ENCODE measurements around the gene ABHD10.

DNA sequence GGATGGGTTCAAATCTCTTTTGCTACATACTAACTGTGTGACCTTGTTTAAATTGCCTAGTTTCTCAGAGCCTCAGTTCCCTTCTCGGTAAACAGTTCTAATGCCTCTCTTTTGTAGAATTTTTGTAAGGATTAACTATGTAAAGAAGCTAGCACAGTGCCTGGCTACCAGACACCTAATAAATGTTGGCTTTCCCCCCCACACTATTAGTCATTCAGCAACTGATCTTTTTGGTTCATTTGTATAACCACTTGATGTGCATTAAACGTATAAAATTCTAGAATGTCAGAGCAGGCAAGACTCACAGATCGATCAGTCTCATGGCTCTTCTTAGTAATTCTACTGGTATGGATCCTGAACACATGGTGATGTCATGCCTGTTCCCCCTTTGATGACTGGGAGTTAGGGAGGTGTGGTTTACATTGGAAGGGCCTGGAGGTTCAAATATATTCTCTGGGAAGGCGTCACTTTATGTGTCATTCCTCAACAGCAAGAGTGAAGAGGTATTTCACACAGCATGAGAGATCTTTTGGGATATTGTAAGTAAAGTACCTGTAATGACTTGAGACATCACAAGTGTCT is 26.4 kb downstream of the ABHD10 start:
- TF ChIP-seq, protein P1, sequence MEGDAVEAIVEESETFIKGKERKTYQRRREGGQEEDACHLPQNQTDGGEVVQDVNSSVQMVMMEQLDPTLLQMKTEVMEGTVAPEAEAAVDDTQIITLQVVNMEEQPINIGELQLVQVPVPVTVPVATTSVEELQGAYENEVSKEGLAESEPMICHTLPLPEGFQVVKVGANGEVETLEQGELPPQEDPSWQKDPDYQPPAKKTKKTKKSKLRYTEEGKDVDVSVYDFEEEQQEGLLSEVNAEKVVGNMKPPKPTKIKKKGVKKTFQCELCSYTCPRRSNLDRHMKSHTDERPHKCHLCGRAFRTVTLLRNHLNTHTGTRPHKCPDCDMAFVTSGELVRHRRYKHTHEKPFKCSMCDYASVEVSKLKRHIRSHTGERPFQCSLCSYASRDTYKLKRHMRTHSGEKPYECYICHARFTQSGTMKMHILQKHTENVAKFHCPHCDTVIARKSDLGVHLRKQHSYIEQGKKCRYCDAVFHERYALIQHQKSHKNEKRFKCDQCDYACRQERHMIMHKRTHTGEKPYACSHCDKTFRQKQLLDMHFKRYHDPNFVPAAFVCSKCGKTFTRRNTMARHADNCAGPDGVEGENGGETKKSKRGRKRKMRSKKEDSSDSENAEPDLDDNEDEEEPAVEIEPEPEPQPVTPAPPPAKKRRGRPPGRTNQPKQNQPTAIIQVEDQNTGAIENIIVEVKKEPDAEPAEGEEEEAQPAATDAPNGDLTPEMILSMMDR (IDR thresholded peaks at IDR 0.05): no peak
- TF ChIP-seq POLR2A (IDR thresholded peaks at IDR 0.05): no peak
- TF ChIP-seq POLR2AphosphoS5 (IDR thresholded peaks at IDR 0.05): no peak
